HG02884 (cell line): ENCODE results near the gene CASZ1.

ENCODE experiments used
- ATAC-seq: cut with Tn5 transposase; IDR thresholded peaks from one replicate; pipeline ENCODE4 v1.9.1; 2021; ENCODE audit warnings: mild to moderate bottlenecking, moderate library complexity; ENCODE audit not compliant: unreplicated experiment

The CASZ1 gene

DNA sequence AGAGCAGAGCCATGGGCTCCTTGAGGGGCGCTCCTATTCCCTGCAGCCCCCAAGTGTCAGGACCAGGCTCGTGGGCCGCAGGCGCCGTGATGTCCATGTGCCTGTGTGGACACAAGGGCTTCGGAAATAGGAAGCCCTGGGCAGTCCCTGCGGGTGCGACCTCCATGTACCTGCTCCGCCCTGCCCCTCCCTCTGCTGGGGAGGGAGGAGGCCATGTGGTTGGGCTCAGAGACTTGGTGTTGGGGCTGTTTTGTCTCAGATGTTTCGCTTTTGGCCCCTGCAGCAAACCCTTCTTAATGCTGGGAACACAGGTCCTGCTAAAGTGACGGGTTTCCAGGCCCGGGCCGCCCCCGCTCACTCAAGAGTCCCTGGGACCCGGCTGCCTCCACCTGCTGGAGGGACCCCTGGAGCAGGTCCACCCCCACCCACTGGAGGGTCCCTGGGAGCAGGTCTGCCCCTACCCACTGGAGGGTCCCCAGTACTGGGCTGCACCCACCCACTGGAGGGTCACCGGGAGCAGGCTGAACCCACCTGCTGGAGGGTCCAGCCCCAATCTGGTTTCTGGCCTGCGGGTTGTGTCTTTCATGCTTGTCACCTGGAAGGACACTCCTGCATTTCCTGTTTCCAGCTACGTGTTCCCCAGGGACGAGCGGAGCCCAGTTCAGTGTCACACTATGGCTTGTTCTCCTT, 165.2 kb downstream of the CASZ1 start:
- ATAC-seq = no peak

- no peak for ATAC-seq
Measured at GRCh38 chr1:10630661-10631120, 165.8 kb downstream of the CASZ1 start.

DNA sequence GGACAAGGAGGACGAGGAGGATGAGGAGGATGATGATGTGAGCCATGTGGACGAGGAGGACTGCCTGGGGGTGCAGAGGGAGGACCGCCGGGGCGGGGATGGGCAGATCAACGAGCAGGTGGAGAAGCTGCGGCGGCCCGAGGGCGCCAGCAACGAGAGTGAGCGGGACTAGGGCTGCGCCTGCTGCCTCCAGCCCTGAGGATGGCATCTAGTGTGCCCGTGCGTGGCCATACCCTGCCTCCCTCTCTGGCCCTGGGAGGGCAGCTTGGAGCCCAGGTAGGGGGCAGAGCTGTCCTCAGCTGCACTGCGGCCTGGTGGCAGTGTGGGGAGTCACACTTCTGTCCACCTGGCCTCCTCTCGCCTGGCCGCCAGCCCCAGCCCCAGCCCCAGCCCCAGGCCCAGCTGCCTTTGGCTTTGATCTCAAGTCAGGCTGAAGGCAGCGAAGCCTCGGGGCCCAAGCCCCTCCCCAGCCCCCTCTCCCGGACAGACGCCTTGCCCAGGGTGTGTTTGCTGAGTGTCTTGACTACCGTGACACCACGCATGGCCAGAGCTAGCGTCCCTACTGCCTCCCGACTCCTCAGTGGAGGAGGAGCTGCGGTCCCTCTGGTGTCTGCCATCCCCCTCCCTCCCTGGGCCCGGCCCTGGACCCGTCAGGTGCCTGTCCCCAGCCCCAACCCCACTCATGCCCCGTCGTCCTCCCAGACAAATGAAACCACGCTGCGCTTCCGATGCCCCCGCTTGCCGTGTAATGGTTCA, 166.5 kb downstream of the CASZ1 start:
- ATAC-seq = no peak

GRCh38 chr1:10629091-10629815, 167.2 kb downstream of the CASZ1 start:
- no peak for ATAC-seq

DNA sequence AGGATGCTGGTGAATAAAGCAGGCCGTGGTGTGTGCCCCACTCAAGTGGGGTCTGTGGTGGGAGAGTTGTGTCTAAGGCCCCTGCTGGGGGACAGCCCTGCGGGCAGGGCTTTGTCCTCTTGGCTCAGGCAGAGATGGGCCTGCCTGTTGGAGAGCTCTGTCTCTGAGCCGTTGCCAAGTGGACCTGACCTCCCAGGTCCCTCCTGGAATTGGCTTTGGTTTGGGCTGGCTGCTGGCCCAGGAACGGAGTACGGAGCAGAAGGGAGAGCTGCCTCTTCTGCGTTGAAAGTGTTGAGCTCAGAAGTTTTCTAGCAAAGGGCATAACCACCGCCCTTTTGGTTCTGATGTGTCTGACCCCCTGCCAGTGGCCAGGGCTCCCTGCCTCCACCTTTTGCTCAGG, 167.8 kb downstream of the CASZ1 start:
- no peak for ATAC-seq

DNA sequence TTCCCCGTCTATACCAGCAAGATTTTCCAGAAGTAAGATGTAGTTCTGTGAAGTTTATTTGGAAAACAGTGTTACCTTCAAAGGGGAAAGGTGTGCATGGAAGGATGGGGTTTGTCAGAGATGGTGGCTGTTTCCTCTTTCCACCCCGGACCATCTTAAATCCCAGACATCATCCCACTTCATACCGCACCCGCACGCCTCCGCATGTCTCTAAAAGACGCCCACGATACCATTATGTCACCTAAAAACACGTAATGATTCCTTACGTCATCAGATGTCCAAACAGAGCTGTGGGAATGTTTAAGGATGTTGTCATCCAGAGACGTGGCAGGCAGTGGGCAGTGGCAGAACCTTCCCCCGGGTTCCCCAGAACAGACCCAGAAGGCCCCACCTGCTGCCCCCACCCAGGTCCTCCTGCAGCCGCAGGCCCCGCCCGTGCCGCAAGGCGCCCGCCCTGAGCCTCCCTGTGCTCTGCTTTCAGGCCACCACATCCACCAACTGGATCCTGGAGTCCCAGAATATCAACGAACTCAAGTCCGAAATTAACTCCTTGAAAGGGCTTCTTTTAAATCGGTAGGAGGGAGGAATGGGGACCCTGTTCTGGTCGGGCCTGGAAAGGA, 169.5 kb downstream of the CASZ1 start:
- no peak for ATAC-seq

DNA sequence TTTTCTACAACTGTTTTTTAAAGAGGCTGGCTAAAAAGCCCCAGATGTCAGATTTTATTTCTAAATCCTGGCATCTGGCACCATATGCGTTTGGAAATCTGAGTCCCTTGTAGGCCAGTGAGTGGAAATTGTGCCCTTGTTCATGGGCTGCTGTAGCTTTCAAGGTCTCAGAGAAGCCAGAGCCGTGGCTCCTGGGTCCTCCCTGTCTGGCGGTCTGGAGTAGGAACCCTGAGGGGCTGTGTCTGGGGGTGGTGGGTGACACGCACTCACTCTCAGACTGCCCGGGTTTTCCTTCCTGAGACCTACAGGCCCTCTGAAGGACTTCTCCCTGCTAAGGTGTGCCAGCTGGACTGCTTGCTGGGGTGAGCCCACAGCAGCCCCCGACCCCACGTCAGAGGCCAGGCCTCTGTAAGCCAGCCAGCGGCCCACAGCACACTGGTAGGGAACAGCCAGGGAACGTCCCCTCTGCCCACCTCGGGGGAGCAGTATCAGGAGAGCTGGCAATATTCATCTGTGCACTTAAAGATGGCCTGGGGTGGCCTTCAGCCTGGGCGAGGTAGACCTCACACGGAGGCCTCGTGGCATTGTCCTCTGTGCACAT, 170.2 kb downstream of the CASZ1 start:
- no peak for ATAC-seq

- ATAC-seq = no peak
Measured at GRCh38 chr1:10625554-10625953, 170.9 kb downstream of the CASZ1 start.

DNA sequence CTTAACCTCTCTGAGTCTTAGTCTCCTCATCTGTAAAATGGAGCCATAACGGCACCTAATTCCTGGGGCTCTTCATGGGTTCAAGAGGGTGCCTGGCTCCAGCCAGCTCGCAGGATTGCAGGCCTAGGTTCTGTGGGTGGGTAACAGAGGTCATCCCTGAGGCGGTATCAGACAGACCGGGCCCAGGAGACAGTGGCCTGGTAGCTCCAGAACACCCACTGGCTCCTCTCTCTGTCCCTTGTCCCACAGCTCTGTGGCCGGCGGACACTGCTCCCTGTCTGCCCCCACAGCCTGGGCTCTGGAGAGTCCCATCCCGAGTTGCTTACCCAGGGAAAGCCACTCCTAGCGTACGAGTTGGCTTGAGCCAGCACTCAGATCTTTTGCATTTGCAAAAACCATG, 171.4 kb downstream of the CASZ1 start:
- no peak for ATAC-seq

- ATAC-seq = no peak
Measured at GRCh38 chr1:10624256-10625050, 172.0 kb downstream of the CASZ1 start.

- no peak for ATAC-seq
Measured at GRCh38 chr1:10623686-10624145, 172.7 kb downstream of the CASZ1 start.

DNA sequence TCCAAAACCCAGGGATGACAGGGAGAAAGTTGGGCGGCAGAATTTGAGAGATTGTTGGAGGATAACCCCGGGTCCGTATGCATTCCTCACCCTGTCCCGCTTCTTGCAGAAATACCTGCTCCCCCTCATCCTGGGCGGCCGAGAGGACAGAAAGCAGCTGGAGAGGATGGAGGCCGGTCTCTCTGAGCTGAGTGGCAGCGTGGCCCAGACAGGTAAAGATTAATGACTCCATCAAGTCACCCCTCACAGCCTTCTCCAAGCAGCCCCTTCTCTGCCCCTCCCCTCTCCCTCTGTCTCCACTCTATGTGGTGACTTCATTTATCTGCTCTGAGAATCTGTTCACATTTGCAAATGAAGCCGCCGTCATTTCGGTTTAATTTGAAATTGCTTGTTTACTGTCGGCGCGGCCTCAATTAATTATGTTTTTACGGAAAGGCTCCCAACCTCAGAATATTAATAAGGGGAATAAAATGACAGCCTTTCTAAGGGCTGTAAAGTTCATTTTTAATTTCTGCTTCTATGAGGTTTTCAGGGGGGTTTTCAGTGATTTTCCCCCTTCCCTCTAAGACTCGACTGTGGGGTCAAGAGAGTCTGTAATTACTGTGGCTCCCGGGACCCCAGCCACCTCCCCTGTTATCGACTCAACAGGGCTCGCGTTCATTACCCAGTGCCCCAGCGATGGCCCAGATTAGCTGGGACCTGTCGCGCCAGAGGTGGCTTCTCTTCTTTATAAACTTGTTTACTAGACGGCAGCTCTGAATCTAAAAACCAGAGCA, 173.3 kb downstream of the CASZ1 start:
- no peak for ATAC-seq

DNA sequence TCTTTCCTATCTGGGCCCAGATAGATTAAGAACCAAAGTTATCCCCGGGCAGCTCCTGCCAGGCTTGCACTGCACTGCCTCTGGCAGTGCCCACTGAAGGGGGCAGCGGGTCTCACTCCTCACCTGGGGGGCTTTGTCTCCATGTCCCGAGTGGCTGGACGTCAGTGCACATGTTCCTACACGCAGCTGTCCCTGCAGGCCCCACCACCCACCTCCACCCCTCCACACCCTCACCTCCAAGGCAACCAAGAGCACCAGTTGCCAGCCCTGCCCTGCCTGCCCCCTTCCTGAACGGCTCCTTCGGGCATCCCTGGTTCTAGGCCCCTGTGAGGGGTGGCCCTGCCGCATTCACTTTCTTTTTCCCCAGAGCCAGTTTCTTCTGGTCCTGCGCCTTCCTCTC, 174.5 kb downstream of the CASZ1 start:
- ATAC-seq = no peak

GRCh38 chr1:10620776-10621175, 175.7 kb downstream of the CASZ1 start:
- no peak for ATAC-seq

DNA sequence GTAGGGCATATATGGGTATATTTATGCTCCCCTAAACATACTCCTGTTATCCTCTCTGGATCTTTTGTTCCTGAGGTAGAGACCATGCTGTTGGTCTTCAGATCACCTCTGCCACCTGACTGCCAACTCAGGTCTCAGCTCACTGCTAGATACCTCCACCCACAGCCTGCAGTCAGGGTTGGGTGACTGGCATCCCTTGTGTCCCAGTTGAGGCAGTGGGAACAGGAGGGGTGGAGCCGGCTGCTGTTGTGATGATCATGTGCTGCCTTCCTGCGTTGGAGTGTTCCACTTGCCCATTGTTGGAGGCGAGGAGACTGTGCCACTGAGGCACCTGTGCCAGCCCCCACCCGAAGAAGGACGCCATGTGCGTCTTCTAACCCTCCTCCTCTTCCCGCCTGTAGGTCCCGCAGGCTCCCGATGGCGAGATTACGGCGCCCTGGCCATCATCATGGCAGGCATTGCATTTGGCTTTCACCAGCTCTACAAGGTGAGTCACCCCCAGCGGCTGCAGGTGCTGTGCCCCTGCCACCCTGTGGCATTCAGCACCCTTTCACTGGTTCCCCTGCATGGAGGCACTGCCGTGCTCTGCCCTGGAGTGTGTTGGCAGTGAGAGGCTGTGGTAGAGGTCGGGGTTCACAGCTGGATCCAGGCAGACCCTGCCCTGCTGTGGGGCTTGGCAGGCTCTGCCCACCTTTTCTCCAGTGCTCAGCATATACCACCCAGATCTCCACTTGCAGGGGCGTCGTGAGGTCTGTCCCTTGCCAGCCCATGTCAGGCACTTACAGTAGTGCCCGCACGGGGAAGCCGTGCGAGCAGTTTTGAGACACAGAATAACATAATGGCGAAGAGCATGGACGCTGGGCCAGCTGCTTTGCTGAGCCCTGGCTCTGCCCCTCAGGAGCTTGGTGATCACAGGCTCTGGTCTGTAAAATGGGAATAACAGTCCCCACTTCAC, 178.2 kb downstream of the CASZ1 start:
- ATAC-seq = no peak

DNA sequence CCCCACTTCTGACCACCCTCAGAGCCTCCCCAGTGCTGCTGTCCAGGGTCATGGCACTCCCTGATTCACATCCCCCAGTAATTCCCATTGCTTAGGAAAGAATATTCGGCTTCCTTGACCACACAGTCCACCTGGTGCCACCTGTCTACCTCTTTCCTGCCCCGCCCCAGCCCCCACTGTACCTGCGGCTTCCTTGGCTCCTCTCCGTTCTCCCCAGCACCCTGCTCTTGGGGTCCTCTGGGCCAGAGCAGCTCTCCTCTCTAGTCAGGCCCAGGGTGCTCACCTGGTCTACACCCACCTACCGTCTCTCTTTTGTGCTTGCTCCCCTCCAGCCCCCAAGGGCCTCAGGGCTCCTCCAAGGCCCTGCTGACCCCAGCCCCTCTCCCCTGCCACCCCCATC, 179.1 kb downstream of the CASZ1 start:
- ATAC-seq = no peak

GRCh38 chr1:10616696-10617095, 179.8 kb downstream of the CASZ1 start:
- no peak for ATAC-seq
